K562 (cell line): ENCODE measurements around the gene SYF2. TPM values are rescaled to one million over a fixed set of nuclear protein-coding genes. Genes with fewer than 3 reads are reported as not detected.
A peak's percentile ranks its signal among the peaks of the same experiment; 100 is the strongest.

Experiments
- ATAC-seq: fragments of 200-7000 bp; cut with Tn5 transposase; 3 replicates; pipeline ENCODE4 v1.9.1; 2020; ENCODE audit warnings: moderate library complexity
- BruUV-seq: library from RNA; stranded (reverse); fragments of 400-500 nt; replicated peaks from 2 replicates; lab custom pipeline; 2021; lab: Mats Ljungman, UMichigan
- CTCF ChIA-PET: fragments of 300-600 bp; formaldehyde crosslinking; extraction: SDS; loops from one replicate; lab custom pipeline; 2021; ENCODE audit warnings: low intra/inter-chr PET ratio; lab: Yijun Ruan, JAX
- POLR2A ChIA-PET: fragments of 300-600, 350-650 bp; sonication (Branson Sonifier 250); formaldehyde crosslinking; extraction: SDS; loops from one replicate; lab custom pipeline; 2021; ENCODE audit warnings: antibody characterized with exemption, inconsistent platforms; lab: Yijun Ruan, JAX
- DNase-seq, 4 experiments: peaks; one replicate each; pipeline versions ENCODE4 v3.0.0 to v3.0.0-alpha.2; 2011 to 2018; ENCODE audit warnings: low spot score in 3 of 4, mixed read lengths in 3 of 4; ENCODE audit errors: extremely low read depth in 1 of 4
- FAIRE-seq: peaks from 2 replicates; lab custom pipeline; 2011; peaks lifted over from hg19 to GRCh38; lab: Jason Lieb, UNC
- H2AFZ ChIP-seq: 2 replicates; pipeline ENCODE4 v1.6.0; 2011; ENCODE audit warnings: low read depth, low read length, control low read depth, inconsistent platforms
- H3K27ac ChIP-seq: fragments of 200-600 bp; 3 replicates; pipeline ENCODE4 v1.8.0; 2011; ENCODE audit warnings: low read depth, mild to moderate bottlenecking, control low read depth, inconsistent platforms, low read length, moderate library complexity, mixed read lengths; ENCODE audit errors: extremely low read depth
- H3K27me3 ChIP-seq, 2 experiments: fragments of 300-600 bp in 1 of 2; 2 replicates in 1 of 2; 3 replicates in 1 of 2; pipeline versions ENCODE4 v1.6.0 to v1.8.0; 2011; ENCODE audit warnings: inconsistent platforms in 2 of 2, low read length in 2 of 2, mild to moderate bottlenecking in 1 of 2, mixed read lengths in 1 of 2, moderate library complexity in 1 of 2; ENCODE audit not compliant: control insufficient read depth in 2 of 2, insufficient read depth in 2 of 2
- H3K36me3 ChIP-seq: fragments of 300-600 bp; 3 replicates; pipeline ENCODE4 v1.8.0; 2011; ENCODE audit warnings: mild to moderate bottlenecking, low read length, inconsistent platforms; ENCODE audit not compliant: control insufficient read depth, insufficient read depth
- H3K4me1 ChIP-seq, 2 experiments: fragments of 200-600 bp in 1 of 2; replicated peaks in 1 of 2; 2 replicates in 1 of 2; 3 replicates in 1 of 2; pipeline versions ENCODE4 v1.5.1 to v1.8.0; 2011; ENCODE audit warnings: inconsistent platforms in 2 of 2, low read length in 2 of 2, mild to moderate bottlenecking in 1 of 2, mixed read lengths in 1 of 2, moderate library complexity in 1 of 2; ENCODE audit not compliant: control insufficient read depth in 2 of 2, insufficient read depth in 2 of 2
- H3K4me2 ChIP-seq: 2 replicates; pipeline ENCODE4 v1.6.1; 2011; ENCODE audit warnings: low read length, control low read depth, inconsistent platforms, mixed read lengths; ENCODE audit not compliant: insufficient read depth
- H3K4me3 ChIP-seq: fragments of 200-600 bp; sonication (generic), shearing (Covaris generic); 2 replicates; pipeline ENCODE4 v1.5.1; 2016; ENCODE audit warnings: control low read depth, inconsistent platforms
- H3K79me2 ChIP-seq: fragments of 200-600 bp; 3 replicates; pipeline ENCODE4 v1.8.0; 2011; ENCODE audit warnings: low read length, inconsistent platforms; ENCODE audit not compliant: control insufficient read depth, insufficient read depth
- H3K9ac ChIP-seq, 2 experiments: 2 replicates each; pipeline versions ENCODE4 v1.6.0 to v1.6.1; 2011; ENCODE audit warnings: low read depth in 2 of 2, low read length in 2 of 2, control low read depth in 1 of 2, inconsistent platforms in 1 of 2, mild to moderate bottlenecking in 1 of 2, mixed read lengths in 1 of 2; ENCODE audit not compliant: insufficient read depth in 1 of 2
- H3K9me1 ChIP-seq: one replicate; pipeline ENCODE4 v1.6.0; 2011; ENCODE audit warnings: inconsistent platforms, mild to moderate bottlenecking, low read length, moderate library complexity; ENCODE audit not compliant: control insufficient read depth, insufficient read depth
- H3K9me3 ChIP-seq: replicated peaks from 2 replicates; pipeline ENCODE4 v1.5.1; 2011; ENCODE audit warnings: low read depth, low read length, inconsistent platforms; ENCODE audit not compliant: control insufficient read depth, insufficient read depth
- H4K20me1 ChIP-seq: replicated peaks from 2 replicates; pipeline ENCODE4 v1.6.1; 2011; ENCODE audit warnings: low read length, inconsistent platforms, mixed read lengths; ENCODE audit not compliant: control insufficient read depth, insufficient read depth
- CTCF ChIP-seq, 3 experiments: IDR thresholded peaks in 2 of 3; conservative IDR thresholded peaks in 1 of 3; 2 replicates each; pipeline ENCODE4 v1.5.1; 2011 to 2012; ENCODE audit warnings: low read length in 3 of 3, mild to moderate bottlenecking in 3 of 3, control low read depth in 2 of 3, improper control_type of control experiment in 1 of 3, inconsistent platforms in 1 of 3, low read depth in 1 of 3, mixed read lengths in 1 of 3, moderate library complexity in 1 of 3; ENCODE audit not compliant: insufficient read depth in 2 of 3
- SRSF3 ChIP-seq: fragments of 200-400 bp; formaldehyde crosslinking; IDR thresholded peaks from 2 replicates; pipeline ENCODE4 v1.6.1; 2016; ENCODE audit warnings: mild to moderate bottlenecking, low read length, moderate library complexity; ENCODE audit not compliant: insufficient read depth
- WGBS: fragments of 100-300 bp; shearing (Covaris generic); methylation state at CpG from one replicate; pipeline ENCODE4 v1.1.6; 2016; ENCODE audit warnings: low coverage, mixed read lengths; ENCODE audit not compliant: insufficient coverage; ENCODE audit errors: missing lambda C conversion rate; 5-methylcytosine and 5-hydroxymethylcytosine counted together
- in situ Hi-C: fragments of 300-500 bp; cut with MboI; formaldehyde crosslinking; loops from 4 replicates; pipeline ENCODE4 v1.15.0; 2018; ENCODE audit warnings: inconsistent platforms, mixed read lengths
- intact Hi-C: fragments of 100-400 bp; cut with micrococcal nuclease; formaldehyde crosslinking; loops from 2 replicates; pipeline ENCODE4 v1.14.2; 2022
- polyA plus RNA-seq, 8 experiments: library from polyadenylated mRNA; depleted of rRNA in 4 of 8; stranded (reverse) in 5 of 8; unstranded in 3 of 8; fragments of >200 nt; fragmentation: Nextera tagmentation in 2 of 8; fragmentation: Illumina TruSeq in 1 of 8; extraction: Ambion mirVana in 2 of 8; extraction: Trizol in 1 of 8; gene quantifications; 2 replicates each; pipeline versions ENCODE4 v1.2.1 to v1.2.3, GENCODE V29; 2011 to 2014; ENCODE audit warnings: inconsistent platforms in 1 of 8, missing spikeins in 1 of 8
- total RNA-seq, 7 experiments: library from RNA; depleted of rRNA in 6 of 7; stranded (reverse); fragments of >200 nt in 6 of 7; fragmentation: Illumina TruSeq in 2 of 7; extraction: Trizol in 2 of 7; gene quantifications; 2 replicates each; pipeline versions ENCODE4 v1.2.1 to v1.2.3, GENCODE V29; 2011 to 2021; ENCODE audit warnings: low replicate concordance in 1 of 7

Gene SYF2
- total and polyA plus RNA-seq, 9 of the 15 experiments (the other 6 are each of a cell fraction or from before 2014, with no cell fraction given): 20.9 to 69.0 (median 43.2) TPM

DNA sequence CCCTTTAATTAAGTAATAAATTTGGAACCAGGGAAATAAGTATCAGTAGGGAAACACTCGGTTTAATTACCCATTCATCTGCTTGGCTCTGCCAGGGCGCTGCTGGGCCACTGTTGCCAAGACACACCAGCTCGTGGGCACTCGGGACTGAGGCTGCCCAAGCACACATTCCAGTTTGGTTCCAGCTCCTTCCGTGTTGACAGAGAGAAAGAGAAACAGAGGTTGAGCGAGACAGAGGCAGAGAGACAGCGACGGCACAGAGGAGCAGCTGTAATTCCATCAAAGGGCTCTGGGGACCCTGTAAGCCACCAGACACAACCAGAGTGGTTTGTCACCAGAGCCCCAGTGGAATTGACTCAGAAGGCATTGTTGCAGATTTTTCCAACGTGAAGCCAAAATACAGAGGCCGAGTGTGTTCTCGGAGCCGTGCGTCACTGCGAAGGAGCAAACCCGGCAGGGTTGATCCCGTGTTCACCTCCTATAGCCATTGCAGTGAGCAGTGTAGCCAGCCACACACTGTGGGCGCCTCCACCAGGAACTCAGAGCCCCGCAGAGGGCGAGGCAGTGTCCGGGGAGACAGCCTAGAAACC lies 33.5 kb downstream of the SYF2 start:
- H2AFZ ChIP-seq: no peak overlapping the region; the same call in 1 of the 2 replicates
- H3K9me3 ChIP-seq: no peaks in the 10 kb centered on the region
- no peak overlapping the region for H3K27ac ChIP-seq
- in situ Hi-C loops: no loop called here
- no peaks in the 10 kb centered on the region for H3K9me1 ChIP-seq
- POLR2A ChIA-PET: interaction anchor here (0.6 to 1.4 kb wide), 5 partner anchors 10 to 118 kb away, joined by 3 to 4 read pairs (median 3); partner anchors contain the start of gene RSRP1
- H3K4me3 ChIP-seq: no peak overlapping the region
- DNase-seq: peak in 3 of 4 experiments; percentile 23 to 40 (median 39)
- H3K27me3 ChIP-seq: peaks cover 43 to 85% of the 10 kb centered on the region in 2 experiments; a peak in 4 of 5 replicates
- TF ChIP-seq CTCF (IDR thresholded peaks at IDR 0.05 in 2 of 3, conservative IDR thresholded peaks at IDR 0.05 in 1 of 3; ENCODE audit: insufficient read depth in 2 of 3, low read depth in 1 of 3, low read length in 3 of 3) (peak in 2 of 3 experiments; percentile 32 to 39; a peak in 1 of 6 replicates), SRSF3 (no peak)
- TF ChIP-seq, all 486 proteins: peak for 1
- intact Hi-C loops: no loop called here
- Histone ChIP-seq H3K79me2 (no peaks in the 10 kb centered on the region), H3K9ac (peak overlapping the region in 1 of 2 experiments; percentile 32; a peak in 1 of 4 replicates), H4K20me1 (no peaks in the 10 kb centered on the region; the same call in none of the 2 replicates), H3K36me3 (no peaks in the 10 kb centered on the region), H3K4me1 (peaks cover 0 to 11% of the 10 kb centered on the region in 2 experiments; a peak in 1 of 5 replicates), H3K4me2 (no peak overlapping the region)
- no TSS peak for BruUV-seq
- 12% methylated on average over 20 of the region's 20 CpGs for whole genome bisulfite sequencing
- ATAC-seq (peak; percentile 80), FAIRE-seq (peak; percentile 71)
- CTCF ChIA-PET: no interaction called here
